Skeletal muscle satellite cell (primary cell): ENCODE measurements around the gene DCUN1D2. TPM values are rescaled to one million over a fixed set of nuclear protein-coding genes. Genes with fewer than 3 reads are reported as not detected.

Source experiments
- H3K27me3 ChIP-seq: 2 replicates; pipeline ENCODE4 v1.7.0; 2013; ENCODE audit warnings: low read length; ENCODE audit not compliant: control insufficient read depth, insufficient read depth
- H3K36me3 ChIP-seq: 2 replicates; pipeline ENCODE4 v1.7.0; 2013; ENCODE audit warnings: mild to moderate bottlenecking, control low read depth, low read length; ENCODE audit not compliant: insufficient read depth
- H3K4me1 ChIP-seq: 2 replicates; pipeline ENCODE4 v1.7.0; 2013; ENCODE audit warnings: low read length; ENCODE audit not compliant: control insufficient read depth, insufficient read depth
- H3K4me2 ChIP-seq: 2 replicates; pipeline ENCODE4 v1.7.0; 2013; ENCODE audit warnings: mild to moderate bottlenecking, low read length
- H3K4me3 ChIP-seq: 2 replicates; pipeline ENCODE4 v1.7.0; 2013; ENCODE audit warnings: low read length
- H3K9ac ChIP-seq: 2 replicates; pipeline ENCODE4 v1.7.0; 2013; ENCODE audit warnings: mild to moderate bottlenecking, low read depth, low read length, moderate library complexity
- H3K9me3 ChIP-seq: replicated peaks from 2 replicates; pipeline ENCODE4 v1.7.0; 2013; ENCODE audit warnings: mild to moderate bottlenecking, control low read depth, low read length
- total RNA-seq: library from RNA; depleted of rRNA; stranded (reverse); fragments of >200 nt; gene quantifications from 2 replicates; pipeline ENCODE4 v1.2.3, GENCODE V29; 2012; rRNA removed

DCUN1D2 gene
- total RNA-seq: 6.8 and 10.3 TPM in 2 replicates

DNA sequence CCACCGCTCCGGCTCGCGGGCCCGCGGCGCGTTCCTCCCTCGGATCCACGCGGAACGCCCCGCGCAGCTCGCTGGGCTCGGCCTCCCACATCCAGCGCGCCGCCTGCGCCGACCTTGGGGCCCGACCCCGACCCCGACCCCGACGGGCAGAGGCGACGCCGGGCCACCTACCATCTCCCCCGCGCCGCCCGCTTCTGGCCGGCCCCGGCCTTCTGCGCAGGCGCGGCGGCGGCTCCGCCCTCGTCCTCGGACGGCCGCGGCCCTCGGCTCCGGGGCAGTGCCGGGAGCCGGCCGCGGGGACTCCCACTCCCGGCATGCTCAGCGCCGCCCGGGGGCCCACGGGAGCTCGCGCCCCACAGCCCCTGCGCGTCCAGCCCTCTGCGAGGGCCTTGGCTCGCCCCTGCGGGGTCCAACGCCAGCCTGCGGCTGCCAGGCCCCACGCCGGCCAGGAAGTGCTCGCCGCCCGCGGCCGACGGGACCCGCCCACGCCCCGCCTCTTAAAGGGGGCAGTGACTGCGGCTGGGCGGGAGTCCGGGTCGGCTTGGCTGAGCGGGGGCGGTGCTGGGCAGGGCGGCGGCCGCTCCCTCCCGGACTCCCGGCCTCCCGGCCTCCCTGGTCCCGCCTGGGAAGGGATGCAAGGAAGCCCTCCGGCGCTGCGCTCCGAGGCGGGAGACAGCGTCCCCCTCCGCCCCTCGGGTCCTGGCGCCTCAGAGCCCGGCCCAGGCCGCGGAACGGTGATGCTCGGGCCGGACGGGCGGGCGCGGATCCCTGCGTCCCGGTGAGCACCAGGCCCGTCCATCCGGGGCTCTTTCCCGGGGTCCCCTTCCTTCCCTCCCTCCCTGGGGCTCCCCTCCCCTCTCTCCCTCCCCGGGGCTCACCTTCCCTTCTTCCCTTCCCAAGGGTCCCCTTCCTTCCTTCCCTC, at the start of gene DCUN1D2:
TSS of gene DCUN1D2 (minus strand) at position 216 of the 922 bp plus-strand sequence. CDS start at position 174, 42 bp downstream.
- Histone ChIP-seq H3K36me3 (peaks cover 5% of the 10 kb centered on the region), H3K4me3 (peak within 1 kb of the TSS; percentile 84), H3K9me3 (no peaks in the 10 kb centered on the region), H3K27me3 (no peaks in the 10 kb centered on the region), H3K4me2 (peak within 1 kb of the TSS; percentile 99), H3K9ac (peak within 1 kb of the TSS; percentile 96), H3K4me1 (peaks cover 48% of the 10 kb centered on the region)

DNA sequence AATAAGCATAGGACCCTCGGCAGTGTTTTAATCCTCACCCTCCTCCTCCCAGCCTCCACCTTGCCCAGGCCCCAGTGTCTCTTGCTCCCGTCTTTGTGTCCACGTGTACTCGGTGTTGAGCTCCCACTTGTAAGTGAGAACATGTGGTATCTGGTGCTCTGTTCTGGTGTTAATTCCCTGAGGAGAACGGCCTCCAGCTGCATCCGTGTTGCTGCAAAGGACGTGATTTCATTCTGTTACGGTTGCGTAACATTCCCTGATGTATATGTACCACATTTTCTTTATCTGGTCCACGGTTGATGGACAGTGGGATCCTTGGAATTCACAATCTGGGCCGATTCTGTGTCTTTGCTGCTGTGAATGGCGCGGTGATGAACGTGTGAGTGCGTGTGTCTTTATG, 49.3 kb upstream of the DCUN1D2 start:
- no peak overlapping the region for H3K4me3 ChIP-seq
- H3K9me3 ChIP-seq: no peaks in the 10 kb centered on the region
- peaks cover 65% of the 10 kb centered on the region for H3K36me3 ChIP-seq
- no peaks in the 10 kb centered on the region for H3K27me3 ChIP-seq
- no peak overlapping the region for H3K9ac ChIP-seq
- no peak overlapping the region for H3K4me2 ChIP-seq
- peaks cover 2% of the 10 kb centered on the region for H3K4me1 ChIP-seq

DNA sequence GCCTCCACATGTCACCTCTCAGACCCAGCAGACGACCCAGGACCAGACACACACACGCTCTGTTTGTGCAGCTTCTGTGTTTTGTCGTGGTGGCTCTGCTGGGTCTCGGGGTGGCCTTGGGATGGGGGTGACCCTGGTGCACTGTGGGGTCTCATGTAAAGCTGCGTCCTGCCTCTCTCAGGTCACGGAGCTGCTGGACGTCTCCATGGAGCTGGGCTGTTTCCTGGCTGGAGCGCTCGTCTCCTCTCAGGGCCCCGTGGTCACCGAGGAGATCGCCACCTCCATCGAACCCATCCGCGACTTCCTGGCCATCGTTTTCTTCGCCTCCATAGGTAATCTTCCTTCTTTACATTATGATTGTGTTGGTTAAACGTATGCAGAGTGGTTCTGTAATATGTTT, 48.7 kb upstream of the DCUN1D2 start:
- H3K36me3 ChIP-seq: peaks cover 62% of the 10 kb centered on the region
- H3K9me3 ChIP-seq: no peaks in the 10 kb centered on the region
- no peak overlapping the region for H3K4me3 ChIP-seq
- no peak overlapping the region for H3K4me2 ChIP-seq
- no peaks in the 10 kb centered on the region for H3K4me1 ChIP-seq
- H3K27me3 ChIP-seq: no peaks in the 10 kb centered on the region
- no peak overlapping the region for H3K9ac ChIP-seq

DNA sequence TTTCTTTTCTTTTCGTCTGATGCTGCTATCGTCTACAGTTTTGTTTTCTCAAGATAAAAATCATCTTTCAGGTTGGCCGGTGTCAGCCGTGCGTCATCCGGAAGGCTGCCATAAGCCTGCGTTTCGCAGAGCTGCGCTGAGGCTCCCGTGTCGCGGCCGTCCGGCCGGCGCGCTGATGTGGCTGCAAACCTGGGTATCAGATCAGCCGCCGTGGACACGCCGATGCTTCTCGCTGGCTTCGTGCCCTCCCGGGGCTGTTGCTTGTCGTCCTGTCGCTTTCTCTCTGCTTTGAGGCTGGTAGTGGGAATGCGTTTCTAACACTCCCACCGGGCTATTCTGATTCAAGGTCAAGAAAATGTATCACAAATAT, 48.2 kb upstream of the DCUN1D2 start:
- Histone ChIP-seq H3K4me3 (no peak overlapping the region), H3K4me2 (no peak overlapping the region), H3K4me1 (no peaks in the 10 kb centered on the region), H3K36me3 (peaks cover 66% of the 10 kb centered on the region), H3K27me3 (no peaks in the 10 kb centered on the region), H3K9ac (no peak overlapping the region), H3K9me3 (no peaks in the 10 kb centered on the region)

- H3K4me1 ChIP-seq: no peaks in the 10 kb centered on the region
- H3K9me3 ChIP-seq: no peaks in the 10 kb centered on the region
- no peak overlapping the region for H3K4me3 ChIP-seq
- no peak overlapping the region for H3K4me2 ChIP-seq
- no peaks in the 10 kb centered on the region for H3K27me3 ChIP-seq
- peaks cover 72% of the 10 kb centered on the region for H3K36me3 ChIP-seq
- no peak overlapping the region for H3K9ac ChIP-seq
Measured at GRCh38 chr13:113537909-113538688, 47.6 kb upstream of the DCUN1D2 start.

DNA sequence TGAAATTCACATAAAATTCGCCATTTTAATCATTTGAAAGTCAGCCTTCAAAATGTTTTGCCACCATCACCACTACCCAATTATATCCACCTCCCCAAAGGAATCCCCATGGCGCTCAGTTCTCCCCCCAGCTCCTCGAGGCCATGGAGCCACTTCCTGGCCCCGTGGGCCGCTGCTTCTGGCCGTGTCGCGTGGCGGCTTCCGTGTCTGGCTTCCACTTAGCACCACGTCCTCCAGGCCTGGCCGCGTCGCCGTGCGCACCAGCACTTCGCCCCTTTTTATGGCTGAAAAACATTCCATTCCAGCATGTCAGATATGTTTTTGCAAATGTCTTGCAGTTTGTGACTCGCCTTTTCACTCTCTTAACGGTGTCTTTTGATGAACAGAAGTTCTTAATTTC, 46.7 kb upstream of the DCUN1D2 start:
- Histone ChIP-seq H3K9me3 (no peaks in the 10 kb centered on the region), H3K36me3 (peaks cover 69% of the 10 kb centered on the region), H3K9ac (no peak overlapping the region)

DNA sequence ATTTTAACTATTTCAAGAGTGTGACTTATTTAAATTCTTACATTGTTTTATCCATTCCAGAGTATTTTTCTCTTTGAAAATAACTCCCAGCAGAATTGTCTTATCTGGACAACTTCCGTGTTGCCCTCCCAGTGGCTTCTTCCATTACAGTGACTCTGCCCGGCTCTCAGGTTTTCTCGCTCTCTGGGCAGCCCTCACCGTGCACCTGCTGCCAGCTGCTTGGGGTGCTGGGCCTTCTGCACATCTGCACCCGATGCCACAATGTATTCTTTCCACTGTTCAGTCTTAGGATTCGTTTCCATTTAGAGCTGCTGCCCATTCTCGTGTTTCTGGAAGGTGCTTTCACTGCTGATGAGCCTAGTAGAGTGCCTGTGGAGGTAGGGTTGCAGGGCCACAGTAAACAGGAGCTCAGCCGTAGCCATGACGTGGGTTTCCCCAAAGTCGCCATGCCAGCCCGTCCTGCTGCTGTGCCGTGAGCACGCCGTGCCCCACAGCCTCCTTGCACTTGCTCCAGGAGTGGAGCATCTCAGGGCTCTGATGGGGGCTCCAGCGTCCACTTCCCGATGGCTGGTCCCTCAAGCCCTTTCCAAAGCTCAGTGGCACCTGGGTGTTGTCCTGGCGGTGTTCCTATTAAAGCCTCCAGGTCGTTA, 46.1 kb upstream of the DCUN1D2 start:
- H3K4me2 ChIP-seq: no peak overlapping the region
- no peak overlapping the region for H3K9ac ChIP-seq
- H3K4me1 ChIP-seq: peaks cover 6% of the 10 kb centered on the region
- no peaks in the 10 kb centered on the region for H3K9me3 ChIP-seq
- H3K27me3 ChIP-seq: no peaks in the 10 kb centered on the region
- H3K36me3 ChIP-seq: peaks cover 74% of the 10 kb centered on the region
- H3K4me3 ChIP-seq: no peak overlapping the region

More for the DNA sequence above, 46.7 kb upstream of the DCUN1D2 start:
- Histone ChIP-seq H3K4me1 (peaks cover under 1% of the 10 kb centered on the region), H3K4me2 (no peak overlapping the region), H3K4me3 (no peak overlapping the region), H3K27me3 (no peaks in the 10 kb centered on the region)

GRCh38 chr13:113535381-113535781, 44.9 kb upstream of the DCUN1D2 start:
- no peaks in the 10 kb centered on the region for H3K9me3 ChIP-seq
- H3K27me3 ChIP-seq: no peaks in the 10 kb centered on the region
- peaks cover 8% of the 10 kb centered on the region for H3K4me1 ChIP-seq
- H3K4me2 ChIP-seq: no peak overlapping the region
- H3K4me3 ChIP-seq: no peak overlapping the region
- no peak overlapping the region for H3K9ac ChIP-seq
- H3K36me3 ChIP-seq: peaks cover 75% of the 10 kb centered on the region

DNA sequence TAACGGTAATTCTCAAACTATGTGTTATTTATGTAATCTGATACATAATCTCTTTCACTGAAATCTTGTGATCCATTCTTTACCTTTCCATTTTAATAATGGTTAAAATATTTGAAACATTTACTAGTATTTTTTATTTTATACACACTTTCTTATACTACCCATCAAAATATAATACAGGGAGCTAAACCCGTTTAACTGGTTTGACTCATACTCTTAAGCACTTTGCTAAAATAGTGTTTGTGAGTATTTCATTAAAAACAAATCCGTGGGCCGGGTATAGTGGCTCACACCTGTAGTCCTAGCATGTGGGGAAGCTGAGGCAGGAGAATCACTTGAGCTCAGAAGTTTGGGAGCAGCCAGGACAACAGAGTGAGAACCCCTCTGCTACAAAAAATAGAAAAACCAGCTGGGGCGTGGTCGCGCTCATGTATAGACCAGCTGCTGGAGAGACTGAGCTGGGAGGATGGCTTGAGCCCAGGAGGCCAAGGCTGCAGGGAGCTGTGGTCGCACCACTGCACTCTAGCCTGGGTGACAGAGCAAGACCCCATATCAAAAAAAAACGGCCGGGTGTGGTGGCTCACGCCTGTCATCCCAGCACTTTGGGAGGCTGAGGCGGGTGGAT, 43.8 kb upstream of the DCUN1D2 start:
- Histone ChIP-seq H3K9ac (no peak overlapping the region), H3K36me3 (peaks cover 72% of the 10 kb centered on the region), H3K4me2 (no peak overlapping the region), H3K27me3 (no peaks in the 10 kb centered on the region), H3K9me3 (no peaks in the 10 kb centered on the region), H3K4me1 (peaks cover 8% of the 10 kb centered on the region), H3K4me3 (no peak overlapping the region)

GRCh38 chr13:113533161-113533840, 42.8 kb upstream of the DCUN1D2 start:
- Histone ChIP-seq H3K36me3 (peaks cover 71% of the 10 kb centered on the region), H3K4me1 (peaks cover 10% of the 10 kb centered on the region), H3K4me3 (no peak overlapping the region), H3K9ac (no peak overlapping the region), H3K4me2 (no peak overlapping the region), H3K27me3 (no peaks in the 10 kb centered on the region), H3K9me3 (no peaks in the 10 kb centered on the region)
